ENCODE data around the gene THAP2.

THAP2 gene

GRCh38 chr12:71663561-71664410 lies at the start of gene THAP2, which contains the start of gene ZFC3H1:
Gene THAP2 (plus strand): TSS chr12:71664301. CDS start chr12:71664510, 209 bp downstream.
Gene ZFC3H1 (minus strand): TSS chr12:71663848. CDS start chr12:71663610, 238 bp downstream.
- peak; percentile 99 for DNase-seq

DNA sequence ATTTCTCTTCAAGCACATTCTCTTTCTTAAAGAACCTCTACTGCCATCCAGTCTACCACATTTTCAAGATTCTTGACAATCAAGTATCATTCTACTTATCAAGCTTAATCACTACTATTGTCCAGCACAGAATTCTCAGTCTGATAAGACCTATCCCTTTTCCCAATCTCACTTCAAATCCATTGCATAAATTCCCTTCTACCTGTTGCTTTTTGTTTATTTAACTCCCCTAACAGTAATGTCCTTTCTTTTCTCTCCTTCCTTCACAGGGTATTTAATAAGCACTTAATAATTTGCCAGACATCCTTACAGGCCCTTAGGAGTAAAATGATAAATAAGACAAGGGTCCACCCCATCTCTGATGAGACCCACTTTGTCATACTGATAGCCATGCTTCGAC lies 42.2 kb upstream of the THAP2 start:
- no peak for DNase-seq

- no peak for DNase-seq
These were observed 38.6 kb upstream of the THAP2 start for GRCh38 chr12:71625476-71625875.

DNA sequence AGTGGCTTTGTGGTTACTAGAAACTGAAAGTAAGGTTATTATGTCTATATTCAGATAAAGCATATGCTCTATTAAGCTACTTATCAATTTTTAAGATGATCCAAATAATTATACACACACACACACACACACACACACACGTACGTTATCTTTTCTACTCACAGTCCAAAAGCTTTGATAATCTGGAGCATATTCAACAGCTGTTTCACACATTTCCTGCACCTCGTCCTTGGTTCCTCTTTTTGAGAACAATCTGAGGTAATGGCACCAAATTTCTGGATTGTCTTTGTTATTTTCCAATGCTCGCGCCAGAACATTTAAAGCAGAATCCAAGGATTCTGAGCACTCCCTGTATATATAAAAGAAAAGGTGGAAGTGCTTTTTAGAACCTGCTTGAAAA lies 38.0 kb upstream of the THAP2 start:
- DNase-seq, result no peak

DNA sequence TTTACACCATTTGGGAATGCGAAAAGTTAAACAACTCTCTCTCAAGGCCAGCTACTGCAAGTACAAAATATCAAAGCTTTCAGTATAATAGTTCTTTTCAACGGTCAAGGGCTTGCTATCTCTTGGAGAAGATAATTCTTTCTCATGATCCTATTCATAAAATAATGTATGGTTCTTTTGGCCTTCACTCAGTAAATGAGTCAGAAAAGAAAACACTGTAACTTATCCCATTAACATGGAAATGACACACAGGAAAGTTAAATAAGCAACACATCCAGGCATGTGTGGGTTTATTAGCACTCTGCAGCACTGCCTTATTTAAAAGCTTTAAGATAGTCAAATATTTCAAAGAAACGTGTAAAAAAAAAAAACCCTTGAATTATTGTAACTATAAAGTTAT lies 37.3 kb upstream of the THAP2 start:
- no peak for DNase-seq

GRCh38 chr12:71627438-71628002 lies 36.6 kb upstream of the THAP2 start:
- no peak for DNase-seq

- DNase-seq, result peak; percentile 70
These were observed 27.4 kb upstream of the THAP2 start for GRCh38 chr12:71636704-71637115.

- no peak for DNase-seq
These were observed 25.6 kb upstream of the THAP2 start for GRCh38 chr12:71638499-71638898.

DNA sequence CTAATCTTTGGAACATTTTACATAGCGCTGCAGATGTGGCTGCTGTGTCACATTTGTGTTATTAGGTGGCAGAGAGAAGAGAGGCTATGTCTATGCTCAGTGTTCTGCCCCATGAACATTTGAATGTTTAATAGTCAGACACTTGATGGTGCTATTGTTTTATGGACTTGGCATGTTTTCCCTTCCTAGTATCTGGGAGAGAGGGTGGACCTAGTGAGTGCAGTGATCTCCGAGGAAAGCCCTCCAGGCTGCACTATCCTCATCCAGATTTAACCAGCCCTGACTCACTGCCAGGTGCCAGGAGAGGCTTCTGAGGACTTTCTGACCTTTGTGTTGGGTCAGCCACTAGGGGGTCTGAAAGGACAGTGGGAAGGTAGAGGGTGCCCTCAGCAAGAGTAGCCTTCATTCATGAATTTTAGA lies 24.8 kb upstream of the THAP2 start:
- no peak for DNase-seq

GRCh38 chr12:71640316-71640715 lies 23.8 kb upstream of the THAP2 start:
- no peak for DNase-seq

DNA sequence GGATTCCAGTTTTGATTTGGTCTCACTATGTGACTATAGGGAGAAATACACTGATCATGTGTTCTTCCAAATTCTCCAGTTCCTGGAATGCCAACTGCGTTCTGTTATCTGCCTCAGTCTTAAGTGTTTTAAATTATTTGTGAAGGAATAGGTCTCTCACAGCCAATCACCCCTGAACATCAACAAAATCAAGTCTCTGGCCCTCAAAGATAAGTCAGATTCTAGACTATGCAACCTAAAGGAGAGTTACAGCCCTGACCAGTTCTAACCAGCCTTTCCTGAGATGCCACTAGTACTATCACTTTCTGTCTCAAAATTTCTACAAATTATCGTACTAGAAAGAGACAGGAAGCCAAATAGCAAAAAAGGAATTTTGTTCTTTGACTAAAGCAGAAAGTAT lies 22.7 kb upstream of the THAP2 start:
- DNase-seq, result no peak

GRCh38 chr12:71642264-71642663 lies 21.8 kb upstream of the THAP2 start:
- DNase-seq, result no peak

GRCh38 chr12:71645268-71645667 lies 18.8 kb upstream of the THAP2 start:
- DNase-seq, result no peak

DNA sequence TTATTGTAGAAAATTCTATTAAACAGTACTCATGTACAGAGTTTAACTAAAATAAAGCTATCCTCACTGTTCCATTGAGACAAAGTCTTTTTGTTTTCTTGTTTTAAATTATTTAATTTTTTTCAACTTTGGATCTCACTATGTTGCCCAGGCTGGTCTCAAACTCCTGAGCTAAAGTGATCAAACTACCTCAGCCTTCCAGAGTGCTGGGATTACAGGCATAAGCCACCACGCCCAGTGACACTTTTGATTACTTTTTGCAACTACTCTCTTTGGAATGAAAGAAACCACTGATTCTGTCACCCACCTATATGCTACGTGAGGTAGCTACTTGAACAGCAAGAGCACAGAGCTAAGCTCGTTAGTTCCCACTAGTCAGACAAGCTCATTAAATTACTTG lies 17.6 kb upstream of the THAP2 start:
- no peak for DNase-seq

DNA sequence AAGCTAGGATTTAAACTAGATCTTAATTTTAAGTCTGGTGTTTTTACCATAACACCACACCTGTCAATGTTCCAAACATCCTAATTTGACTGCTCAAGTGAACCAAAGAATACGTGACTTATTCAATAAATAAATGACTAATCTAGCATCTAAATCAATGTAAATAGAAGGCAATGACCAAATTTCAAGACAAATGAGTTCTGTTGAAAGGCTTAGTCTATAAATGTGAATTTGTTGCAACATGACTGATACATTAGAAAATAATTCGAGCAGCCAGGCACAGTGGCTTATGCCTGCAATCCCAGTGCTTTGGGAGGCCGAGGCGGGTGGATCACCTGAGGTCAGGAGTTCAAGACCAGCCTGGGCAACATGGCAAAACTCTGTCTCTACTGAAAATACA lies 15.6 kb upstream of the THAP2 start:
- no peak for DNase-seq

DNA sequence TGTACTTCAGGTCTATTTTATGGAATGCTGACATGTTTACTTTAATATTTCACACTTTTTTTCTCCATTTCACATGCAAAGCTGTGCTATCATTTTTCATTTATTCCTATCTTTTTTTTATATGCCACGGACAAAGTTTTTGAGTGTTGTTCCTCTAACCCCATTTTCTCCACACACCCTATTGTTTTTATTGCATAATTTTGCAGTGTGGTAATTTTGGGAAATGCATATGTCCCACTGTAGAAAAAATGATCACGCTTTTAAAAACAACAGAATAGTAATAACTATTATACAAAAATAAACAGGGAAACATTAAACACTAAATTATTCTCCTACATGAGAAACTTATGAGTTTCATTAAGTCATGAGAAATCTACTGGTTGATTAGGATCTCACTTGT lies 14.7 kb upstream of the THAP2 start:
- no peak for DNase-seq

DNA sequence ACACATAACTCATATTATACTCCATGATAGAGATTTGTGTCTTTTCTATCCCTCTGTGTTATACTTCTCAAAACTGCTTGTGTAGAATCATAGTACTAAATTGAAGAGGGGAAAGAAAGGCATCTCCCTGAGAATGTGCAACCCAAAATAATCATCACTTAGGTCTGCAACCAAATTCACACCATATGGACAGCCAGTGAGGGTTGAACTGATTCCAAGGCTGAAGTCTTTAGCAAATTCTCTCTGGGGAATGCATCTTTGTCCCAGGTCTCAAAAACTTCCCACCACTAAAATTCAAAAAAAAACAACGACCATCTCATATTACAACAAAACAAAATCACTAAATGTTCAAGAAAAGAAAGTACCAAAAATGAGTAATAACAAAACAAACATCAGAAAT lies 11.4 kb upstream of the THAP2 start:
- DNase-seq, result no peak

DNA sequence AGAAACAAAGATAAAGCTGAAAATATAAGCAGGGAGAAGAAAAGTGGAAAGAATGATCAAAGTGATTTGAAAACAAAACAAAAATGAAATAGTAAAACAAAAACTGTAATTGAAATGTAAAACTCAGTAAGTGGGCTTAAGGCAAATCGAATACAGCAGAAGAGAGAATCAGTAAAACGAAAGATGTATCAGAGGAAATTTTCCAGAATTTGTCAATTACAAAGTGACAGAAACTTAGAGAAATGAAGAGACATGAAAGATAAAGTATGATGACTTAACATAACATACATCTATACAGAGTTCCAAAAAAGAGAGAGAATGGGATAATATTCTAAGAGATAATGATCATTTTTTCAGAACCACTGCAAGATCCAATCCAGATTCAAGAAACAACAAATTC lies 11.0 kb upstream of the THAP2 start:
- DNase-seq, result no peak

DNA sequence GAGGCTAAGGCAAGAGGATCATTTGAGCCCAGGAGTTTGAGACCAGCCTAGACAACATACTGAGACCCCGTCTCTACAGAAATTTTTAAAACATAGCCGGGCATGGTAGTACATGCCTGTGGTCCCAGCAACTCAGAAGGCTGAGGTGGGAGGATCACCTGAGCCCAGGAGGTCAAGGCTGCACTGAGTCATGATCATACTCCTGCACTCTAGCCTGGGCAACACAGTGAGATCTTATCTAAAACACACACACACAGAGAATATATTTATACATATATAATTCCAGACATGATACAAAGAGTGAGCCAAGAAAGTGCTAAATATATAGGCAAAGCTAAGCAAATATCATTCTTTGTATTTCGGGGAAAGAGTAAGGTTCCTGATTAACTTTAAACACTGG lies 9.9 kb upstream of the THAP2 start:
- no peak for DNase-seq

DNA sequence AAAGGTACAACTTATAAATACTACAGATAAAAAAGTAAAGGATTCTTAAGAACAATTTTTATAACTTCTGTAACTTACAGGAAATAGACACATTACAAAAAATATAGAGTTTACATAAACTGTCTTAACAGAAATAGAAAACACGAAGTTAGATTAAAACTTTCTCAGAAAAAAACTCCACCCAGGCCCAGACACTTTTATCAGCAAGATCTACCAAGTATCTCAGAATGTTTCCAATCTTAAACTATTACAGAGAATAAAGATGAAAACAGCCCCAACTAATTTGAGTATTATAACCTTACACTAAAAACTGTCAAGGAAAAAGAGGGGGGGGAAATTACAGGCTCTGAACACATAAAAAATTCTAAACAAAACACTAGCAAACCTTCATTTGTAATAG lies 8.6 kb upstream of the THAP2 start:
- no peak for DNase-seq

DNA sequence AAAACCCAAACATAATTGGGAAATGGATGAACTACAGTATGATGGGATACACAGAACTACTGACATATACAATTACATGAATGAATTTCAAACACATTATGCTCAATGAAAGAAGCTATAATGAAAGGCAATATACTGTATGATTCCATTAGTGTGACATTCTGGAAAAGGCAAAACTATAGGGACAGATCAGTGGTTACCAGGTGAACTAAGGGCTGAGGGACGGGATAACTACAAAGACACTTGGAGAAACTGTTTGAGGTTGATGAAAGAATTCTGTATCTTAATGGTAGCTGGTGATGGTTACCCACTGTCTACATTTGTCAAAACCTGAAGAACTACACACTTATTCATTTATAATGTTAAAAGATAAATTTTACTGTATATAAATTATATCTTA lies 8.2 kb upstream of the THAP2 start:
- DNase-seq, result no peak

DNA sequence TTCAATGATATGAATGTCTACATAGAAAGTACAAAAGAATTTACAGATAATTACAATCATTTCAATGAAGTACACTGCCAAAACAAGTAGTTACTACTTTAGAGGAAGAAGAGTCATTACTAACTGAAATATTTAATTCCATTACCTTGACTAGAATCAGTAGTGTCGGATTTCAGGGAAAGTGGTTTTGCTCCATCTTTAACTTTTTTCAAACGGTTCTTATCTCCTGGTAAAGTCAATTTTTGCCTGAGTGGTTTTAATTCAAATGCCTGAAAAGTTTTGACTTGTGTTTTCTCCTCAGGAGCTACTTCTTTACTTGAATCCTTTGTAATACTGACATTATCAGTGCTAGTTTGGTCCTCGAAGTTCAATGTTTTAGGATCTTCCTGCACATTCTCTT lies 7.4 kb upstream of the THAP2 start:
- no peak for DNase-seq

DNA sequence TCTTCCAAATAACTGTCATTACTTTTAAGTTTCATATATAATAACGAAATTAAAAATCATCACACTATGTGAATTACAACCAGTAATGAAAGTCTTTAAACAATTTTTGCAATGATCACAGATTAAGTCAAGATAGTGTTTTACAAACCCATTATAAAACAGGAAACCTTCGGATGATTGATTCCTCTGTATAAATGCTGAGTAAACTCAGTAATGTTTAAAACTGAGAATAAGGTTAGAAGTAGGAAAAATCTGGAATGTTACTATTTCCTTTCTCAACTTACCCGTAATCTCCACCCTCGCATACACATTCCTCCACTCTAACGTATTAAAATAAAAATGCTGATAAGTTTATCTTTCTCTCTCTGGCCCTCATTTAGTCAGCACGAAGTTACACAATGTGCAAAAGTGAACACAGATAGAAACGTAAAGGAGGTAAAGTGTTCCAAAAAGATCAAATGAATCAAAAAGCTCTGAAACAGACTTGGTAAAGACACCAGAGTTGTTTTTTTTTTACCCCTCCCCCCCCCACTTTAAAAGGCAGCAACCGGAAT lies 2.0 kb upstream of the THAP2 start:
- no peak for DNase-seq

DNA sequence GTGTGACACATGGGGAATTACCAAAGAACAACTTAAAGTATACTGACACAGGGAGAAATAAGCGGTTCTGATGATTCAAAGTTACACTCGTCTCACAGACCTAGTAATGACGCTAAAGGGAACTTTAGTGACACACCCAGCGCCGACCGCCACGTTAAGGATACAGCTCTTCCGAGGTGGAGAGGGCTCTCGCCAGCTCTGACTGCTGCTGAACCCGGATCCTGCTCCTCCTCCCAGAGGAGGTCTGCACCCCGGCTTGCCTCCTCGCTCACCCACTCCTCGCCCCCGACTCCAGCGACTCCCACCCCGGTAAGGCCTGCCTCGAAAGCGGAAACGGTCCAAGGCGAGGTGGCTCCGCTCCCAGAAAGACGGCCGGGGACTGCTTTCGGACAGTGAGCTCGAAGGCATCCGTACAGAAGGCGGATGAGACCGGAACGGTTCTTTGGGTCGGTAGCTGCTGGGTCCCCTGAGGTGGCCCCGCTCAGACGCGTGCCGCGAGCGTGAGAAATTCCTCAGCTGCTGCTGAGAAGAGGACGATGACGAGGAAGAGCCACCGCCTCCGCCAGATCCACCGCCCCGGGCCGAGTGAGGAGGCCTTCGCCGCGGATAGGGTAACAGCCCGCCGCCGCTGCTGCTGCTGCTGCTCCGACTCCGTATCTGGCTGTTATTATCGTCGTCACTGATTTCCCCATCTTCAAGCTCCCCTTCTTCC lies 1.1 kb upstream of the THAP2 start:
- DNase-seq, result peak; percentile 17

Measured in NCI-H748 treated with DMSO at 0.1 percent for 48 hours (cell line).